ENCODE results near the gene LRRC36. TPM values are rescaled to one million over a fixed set of nuclear protein-coding genes. Genes with fewer than 3 reads are reported as not detected.
A peak's percentile ranks its signal among the peaks of the same experiment; 100 is the strongest.

The LRRC36 gene
- total RNA-seq, 1 donor from 2014 or later: 42.1 TPM

- no peak for TF ChIP-seq CTCF (IDR thresholded peaks at IDR 0.05)
- no peaks in the 10 kb centered on the region for H3K36me3 ChIP-seq
- no peak overlapping the region for H3K27ac ChIP-seq
- peaks cover 51% of the 10 kb centered on the region for H3K4me1 ChIP-seq
- DNase-seq: peak; percentile 41
- H3K27me3 ChIP-seq (ENCODE audit: low read depth): no peaks in the 10 kb centered on the region
- peak overlapping the region; percentile 33 for H3K4me3 ChIP-seq
- intact Hi-C loops (cut with DNase I): no loop called here
- no peaks in the 10 kb centered on the region for H3K9me3 ChIP-seq
- no peak for ATAC-seq
Measured at GRCh38 chr16:67398546-67399217, 72.1 kb downstream of the LRRC36 start.

GRCh38 chr16:67399218-67399733 lies 72.7 kb downstream of the LRRC36 start:
- intact Hi-C loops (cut with DNase I): no loop called here
- DNase-seq (peak; percentile 73), ATAC-seq (peak; percentile 67 to 71)
- peaks cover 51% of the 10 kb centered on the region for H3K4me1 ChIP-seq
- TF ChIP-seq CTCF (IDR thresholded peaks at IDR 0.05): peak; percentile 87
- H3K27me3 ChIP-seq (ENCODE audit: low read depth): no peaks in the 10 kb centered on the region
- H3K36me3 ChIP-seq: no peaks in the 10 kb centered on the region
- no peaks in the 10 kb centered on the region for H3K9me3 ChIP-seq
- H3K27ac ChIP-seq: no peak overlapping the region
- peak overlapping the region; percentile 33 for H3K4me3 ChIP-seq

DNA sequence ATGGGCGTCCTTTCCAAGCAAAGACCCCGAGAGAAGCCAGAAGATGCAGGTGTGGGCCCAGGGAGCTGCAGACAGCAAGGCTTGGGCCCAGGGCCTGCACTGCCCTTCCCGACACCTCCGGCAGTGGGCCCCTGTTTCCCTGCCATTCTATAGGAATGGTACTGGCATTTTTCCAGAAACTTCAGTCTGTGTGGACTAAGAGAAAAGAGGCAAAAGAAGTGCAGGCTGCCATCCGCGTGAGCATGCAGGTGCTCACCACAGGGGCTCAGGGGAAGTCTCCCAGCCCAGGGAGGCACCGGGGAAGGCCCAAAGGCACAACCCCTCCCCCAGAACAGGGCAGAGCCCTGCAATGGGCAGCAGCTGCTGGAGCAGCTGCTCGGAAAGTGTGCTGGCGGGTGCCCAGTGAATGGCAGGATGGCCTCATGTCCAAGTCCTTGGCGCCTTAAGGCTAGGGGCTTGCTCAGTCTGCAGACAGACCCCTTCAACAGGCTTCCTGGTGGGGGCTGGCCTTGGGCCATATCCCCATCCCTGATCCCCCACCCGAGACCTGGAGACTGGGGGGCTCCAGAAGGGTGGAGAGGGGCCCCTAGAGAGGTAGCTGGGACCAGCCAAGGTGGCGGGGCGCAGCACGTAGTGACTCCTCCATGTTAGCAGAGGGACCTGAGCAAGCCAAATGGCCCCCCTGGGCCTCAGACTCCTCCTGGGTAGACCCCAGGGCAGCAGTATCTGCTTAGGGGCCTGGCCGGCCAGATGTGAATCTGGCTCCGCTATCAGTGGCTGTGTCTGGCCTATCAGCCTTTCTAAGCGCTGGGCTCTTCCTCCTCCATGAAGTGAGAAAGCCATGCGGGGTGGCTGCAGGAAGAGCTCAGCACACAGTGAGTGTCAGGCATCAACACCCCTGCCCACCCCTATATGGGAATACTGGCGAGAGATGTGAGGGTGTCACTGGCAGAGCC lies 73.4 kb downstream of the LRRC36 start:
- intact Hi-C loops (cut with DNase I): no loop called here
- Histone ChIP-seq H3K9me3 (no peaks in the 10 kb centered on the region), H3K36me3 (no peaks in the 10 kb centered on the region), H3K27me3 (ENCODE audit: low read depth) (no peaks in the 10 kb centered on the region), H3K4me1 (peaks cover 54% of the 10 kb centered on the region), H3K4me3 (no peak overlapping the region), H3K27ac (no peak overlapping the region)
- no peak for ATAC-seq
- DNase-seq: peak; percentile 33
- no peak for TF ChIP-seq CTCF (IDR thresholded peaks at IDR 0.05)

DNA sequence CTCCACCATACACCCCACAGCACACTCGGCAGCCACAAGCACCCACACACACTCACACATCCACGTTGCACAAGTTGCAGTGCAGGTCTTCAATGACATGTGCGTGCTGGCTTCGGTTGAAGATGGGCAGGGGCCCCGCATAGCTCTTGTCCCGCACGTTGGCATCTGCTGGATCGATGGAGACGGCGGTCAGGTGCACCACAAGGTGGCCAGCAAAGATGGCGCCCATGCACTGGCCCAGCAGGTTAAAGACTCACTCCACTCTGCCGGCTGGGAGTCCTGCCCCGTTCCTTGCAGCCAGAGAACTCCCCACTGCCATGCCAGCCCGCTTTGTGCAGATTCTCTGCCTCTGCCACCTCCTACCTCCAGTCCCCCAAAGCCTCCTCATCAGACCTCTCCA lies 74.3 kb downstream of the LRRC36 start:
- H3K27me3 ChIP-seq (ENCODE audit: low read depth): no peaks in the 10 kb centered on the region
- no peaks in the 10 kb centered on the region for H3K36me3 ChIP-seq
- peak; percentile 48 for DNase-seq
- H3K4me1 ChIP-seq: peaks cover 45% of the 10 kb centered on the region
- intact Hi-C loops (cut with DNase I): no loop called here
- no peak for ATAC-seq
- H3K9me3 ChIP-seq: no peaks in the 10 kb centered on the region
- TF ChIP-seq CTCF (IDR thresholded peaks at IDR 0.05): no peak
- no peak overlapping the region for H3K27ac ChIP-seq
- no peak overlapping the region for H3K4me3 ChIP-seq

- H3K27ac ChIP-seq: peak overlapping the region; percentile 74
- DNase-seq: no peak
- peaks cover 24% of the 10 kb centered on the region for H3K4me1 ChIP-seq
- TF ChIP-seq CTCF (IDR thresholded peaks at IDR 0.05): no peak
- no peaks in the 10 kb centered on the region for H3K27me3 ChIP-seq (ENCODE audit: low read depth)
- no peaks in the 10 kb centered on the region for H3K9me3 ChIP-seq
- H3K4me3 ChIP-seq: no peak overlapping the region
- ATAC-seq: no peak
- H3K36me3 ChIP-seq: no peaks in the 10 kb centered on the region
- intact Hi-C loops (cut with DNase I): no loop called here
Measured at GRCh38 chr16:67403976-67404555, 77.5 kb downstream of the LRRC36 start.

All from lower lobe of right lung (tissue), 2 donors.